ENCODE results near the gene FKBP1B.

DNA sequence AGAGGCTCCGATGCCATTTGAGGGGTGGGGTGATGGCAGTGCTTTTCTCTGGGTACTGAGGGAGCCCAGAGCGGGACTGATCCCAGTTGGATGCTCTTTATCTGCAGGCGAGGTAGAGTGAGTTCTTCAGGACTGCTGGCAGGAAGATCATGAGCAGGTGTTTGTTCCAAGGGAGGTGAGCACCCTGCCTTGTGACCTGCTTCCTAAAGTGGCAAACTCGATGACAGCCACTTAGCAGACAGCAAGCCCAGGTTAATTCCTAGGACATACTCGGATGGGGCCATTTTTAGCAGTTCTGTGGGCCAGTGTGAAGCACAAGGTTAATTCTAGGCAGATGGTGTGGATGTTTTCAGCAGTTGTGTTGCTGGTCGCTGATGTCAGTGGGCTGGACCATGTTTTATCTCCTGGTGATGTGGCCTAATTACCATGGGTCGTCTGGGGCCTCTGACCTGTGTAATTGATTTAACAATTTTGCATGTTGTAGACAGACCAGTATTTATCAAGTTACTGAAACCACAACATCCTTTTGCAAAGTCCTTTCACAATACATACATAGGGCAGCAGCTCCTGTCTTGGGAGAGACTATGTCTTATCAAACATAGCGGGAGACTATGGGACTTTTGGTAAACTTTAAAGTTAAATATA, 4.9 kb downstream of the FKBP1B start:
- TF ChIP-seq, protein P1, sequence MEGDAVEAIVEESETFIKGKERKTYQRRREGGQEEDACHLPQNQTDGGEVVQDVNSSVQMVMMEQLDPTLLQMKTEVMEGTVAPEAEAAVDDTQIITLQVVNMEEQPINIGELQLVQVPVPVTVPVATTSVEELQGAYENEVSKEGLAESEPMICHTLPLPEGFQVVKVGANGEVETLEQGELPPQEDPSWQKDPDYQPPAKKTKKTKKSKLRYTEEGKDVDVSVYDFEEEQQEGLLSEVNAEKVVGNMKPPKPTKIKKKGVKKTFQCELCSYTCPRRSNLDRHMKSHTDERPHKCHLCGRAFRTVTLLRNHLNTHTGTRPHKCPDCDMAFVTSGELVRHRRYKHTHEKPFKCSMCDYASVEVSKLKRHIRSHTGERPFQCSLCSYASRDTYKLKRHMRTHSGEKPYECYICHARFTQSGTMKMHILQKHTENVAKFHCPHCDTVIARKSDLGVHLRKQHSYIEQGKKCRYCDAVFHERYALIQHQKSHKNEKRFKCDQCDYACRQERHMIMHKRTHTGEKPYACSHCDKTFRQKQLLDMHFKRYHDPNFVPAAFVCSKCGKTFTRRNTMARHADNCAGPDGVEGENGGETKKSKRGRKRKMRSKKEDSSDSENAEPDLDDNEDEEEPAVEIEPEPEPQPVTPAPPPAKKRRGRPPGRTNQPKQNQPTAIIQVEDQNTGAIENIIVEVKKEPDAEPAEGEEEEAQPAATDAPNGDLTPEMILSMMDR (IDR thresholded peaks at IDR 0.05; ENCODE audit: borderline replicate concordance, extremely low read depth, low read length, poor library complexity, severe bottlenecking), result no peak
- TF ChIP-seq EZH2 (IDR thresholded peaks at IDR 0.05; ENCODE audit: borderline replicate concordance, low read depth, low read length, severe bottlenecking), result no peak

All from DND-41 (cell line).